GM10248 (cell line): ENCODE results near the gene LRRC4C.

ENCODE experiments used
- CTCF ChIA-PET: fragments of 300-600 bp; sonication (Branson Sonifier 250); formaldehyde crosslinking; extraction: SDS; loops from one replicate; lab custom pipeline; 2021; ENCODE audit warnings: antibody characterized with exemption; lab: Yijun Ruan, JAX
- POLR2A ChIA-PET: fragments of 350-650 bp; sonication (Branson Sonifier 250); formaldehyde crosslinking; extraction: SDS; loops from one replicate; lab custom pipeline; 2020; ENCODE audit warnings: antibody characterized with exemption; lab: Yijun Ruan, JAX
- DNase-seq: peaks from one replicate; pipeline ENCODE4 v3.0.0; 2012; ENCODE audit errors: extremely low spot score
- CTCF ChIP-seq: IDR thresholded peaks from 2 replicates; pipeline ENCODE4 v1.5.1; 2012; ENCODE audit warnings: mild to moderate bottlenecking, low read depth; ENCODE audit errors: extremely low read depth, missing control alignments, control extremely low read depth

The LRRC4C gene

GRCh38 chr11:41457216-41458014 is 2.0 kb downstream of the LRRC4C start:
- ChIA-PET CTCF (no interaction called here), POLR2A (no interaction called here)
- DNase-seq: no peak
- no peak for TF ChIP-seq CTCF

- DNase-seq: no peak
- CTCF ChIA-PET: interaction anchor here (0.9 to 1.0 kb wide), 2 partner anchors 9 to 1068 kb away, joined by 4 to 5 read pairs; no protein-coding TSS in a partner anchor
- POLR2A ChIA-PET: no interaction called here
- TF ChIP-seq CTCF: no peak
Measured at GRCh38 chr11:41456269-41456668, 3.2 kb downstream of the LRRC4C start.

- no peak for TF ChIP-seq CTCF
- CTCF ChIA-PET: interaction anchor here (1.5 kb wide), 1 partner anchor 16 kb away, joined by 3 read pairs; no protein-coding TSS in a partner anchor
- POLR2A ChIA-PET: no interaction called here
- no peak for DNase-seq
Measured at GRCh38 chr11:41451011-41451410, 8.4 kb downstream of the LRRC4C start.

GRCh38 chr11:41449483-41450050 is 9.9 kb downstream of the LRRC4C start:
- ChIA-PET CTCF (interaction anchor here (0.7 to 1.5 kb wide), 3 partner anchors 9 to 15 kb away, joined by 3 to 10 read pairs (median 3); no protein-coding TSS in a partner anchor), POLR2A (no interaction called here)
- no peak for DNase-seq
- no peak for TF ChIP-seq CTCF

- ChIA-PET CTCF (interaction anchor here (1.4 kb wide), 1 partner anchor 14 kb away, joined by 4 read pairs; no protein-coding TSS in a partner anchor), POLR2A (no interaction called here)
- no peak for DNase-seq
- TF ChIP-seq CTCF: no peak
Measured at GRCh38 chr11:41446566-41446965, 12.9 kb downstream of the LRRC4C start.

- CTCF ChIA-PET: interaction anchor here (1.4 kb wide), 1 partner anchor 14 kb away, joined by 4 read pairs; no protein-coding TSS in a partner anchor
- no peak for DNase-seq
- POLR2A ChIA-PET: no interaction called here
- no peak for TF ChIP-seq CTCF
Measured at GRCh38 chr11:41446107-41446506, 13.3 kb downstream of the LRRC4C start.
